ENCODE data around the gene PRKAG2. TPM values are rescaled to one million over a fixed set of nuclear protein-coding genes. Genes with fewer than 3 reads are reported as not detected.

PRKAG2 gene
- total RNA-seq, 2 experiments from 2014 or later, result 39.3 to 42.3 TPM

GRCh38 chr7:151862606-151863381 is 14.1 kb downstream of the PRKAG2 start:
- no peaks in the 10 kb centered on the region for H3K27me3 ChIP-seq (ENCODE audit: control insufficient read depth in 1 of 2, insufficient read depth in 2 of 2, low read length in 2 of 2)
- intact Hi-C loops (cut with DNase I, micrococcal nuclease), result no loop called here
- no peak for TF ChIP-seq CTCF (IDR thresholded peaks at IDR 0.05)
- Mint-ChIP-seq H3K4me1 (ENCODE audit: low read depth) (peaks cover 34% of the 10 kb centered on the region), H3K27me3 (no peaks in the 10 kb centered on the region), H3K9me3 (no peaks in the 10 kb centered on the region), H3K36me3 (ENCODE audit: low read depth) (no peaks in the 10 kb centered on the region), H3K27ac (no peak overlapping the region), H3K4me3 (no peak overlapping the region)
- DNase-seq, result no peak
- H3K36me3 ChIP-seq (ENCODE audit: insufficient read depth, low read length), result peaks cover 7% of the 10 kb centered on the region
- H3K4me1 ChIP-seq (ENCODE audit: insufficient read depth, low read length), result peaks cover 4% of the 10 kb centered on the region
- no peak for ATAC-seq (ENCODE audit: poor library complexity)
- ChIA-PET CTCF (no interaction called here), POLR2A (no interaction called here)
- no peak overlapping the region for H3K27ac ChIP-seq (ENCODE audit: low read depth in 1 of 2, low read length in 2 of 2)
- H3K4me3 ChIP-seq (ENCODE audit: low read length), result no peak overlapping the region
- no peaks in the 10 kb centered on the region for H3K9me3 ChIP-seq (ENCODE audit: control insufficient read depth in 1 of 2, insufficient read depth in 1 of 2, low read length in 2 of 2)

- no peaks in the 10 kb centered on the region for H3K9me3 Mint-ChIP-seq
- intact Hi-C loops (cut with DNase I, micrococcal nuclease), result no loop called here
- no peak overlapping the region for H3K27ac Mint-ChIP-seq
- no peak for TF ChIP-seq CTCF (IDR thresholded peaks at IDR 0.05)
- Histone ChIP-seq H3K4me3 (ENCODE audit: low read length) (no peak overlapping the region), H3K4me1 (ENCODE audit: insufficient read depth, low read length) (peaks cover 4% of the 10 kb centered on the region), H3K36me3 (ENCODE audit: insufficient read depth, low read length) (peaks cover 7% of the 10 kb centered on the region), H3K27ac (ENCODE audit: low read depth in 1 of 2, low read length in 2 of 2) (no peak overlapping the region), H3K9me3 (ENCODE audit: control insufficient read depth in 1 of 2, insufficient read depth in 1 of 2, low read length in 2 of 2) (no peaks in the 10 kb centered on the region), H3K27me3 (ENCODE audit: control insufficient read depth in 1 of 2, insufficient read depth in 2 of 2, low read length in 2 of 2) (no peaks in the 10 kb centered on the region)
- POLR2A ChIA-PET, result no interaction called here
- H3K4me1 Mint-ChIP-seq (ENCODE audit: low read depth), result peaks cover 37% of the 10 kb centered on the region
- DNase-seq (no peak), ATAC-seq (ENCODE audit: poor library complexity) (no peak)
- CTCF ChIA-PET, result no interaction called here
- no peak overlapping the region for H3K4me3 Mint-ChIP-seq
- no peaks in the 10 kb centered on the region for H3K36me3 Mint-ChIP-seq (ENCODE audit: low read depth)
- H3K27me3 Mint-ChIP-seq, result no peaks in the 10 kb centered on the region
Measured at GRCh38 chr7:151861881-151862280, 15.0 kb downstream of the PRKAG2 start.

GRCh38 chr7:151860771-151861170 is 16.1 kb downstream of the PRKAG2 start:
- no peak overlapping the region for H3K4me3 ChIP-seq (ENCODE audit: low read length)
- no peak for ATAC-seq (ENCODE audit: poor library complexity)
- Mint-ChIP-seq H3K27ac (no peak overlapping the region), H3K36me3 (ENCODE audit: low read depth) (no peaks in the 10 kb centered on the region), H3K4me1 (ENCODE audit: low read depth) (peaks cover 42% of the 10 kb centered on the region), H3K9me3 (no peaks in the 10 kb centered on the region), H3K4me3 (no peak overlapping the region), H3K27me3 (no peaks in the 10 kb centered on the region)
- H3K36me3 ChIP-seq (ENCODE audit: insufficient read depth, low read length), result peaks cover 7% of the 10 kb centered on the region
- H3K27me3 ChIP-seq (ENCODE audit: control insufficient read depth in 1 of 2, insufficient read depth in 2 of 2, low read length in 2 of 2), result no peaks in the 10 kb centered on the region
- intact Hi-C loops (cut with DNase I, micrococcal nuclease), result no loop called here
- TF ChIP-seq CTCF (IDR thresholded peaks at IDR 0.05), result no peak
- DNase-seq, result no peak
- ChIA-PET POLR2A (no interaction called here), CTCF (no interaction called here)
- H3K27ac ChIP-seq (ENCODE audit: low read depth in 1 of 2, low read length in 2 of 2), result no peak overlapping the region
- peaks cover 4% of the 10 kb centered on the region for H3K4me1 ChIP-seq (ENCODE audit: insufficient read depth, low read length)
- no peaks in the 10 kb centered on the region for H3K9me3 ChIP-seq (ENCODE audit: control insufficient read depth in 1 of 2, insufficient read depth in 1 of 2, low read length in 2 of 2)
